ENCODE data around the gene DNAJC3.

GRCh38 chr13:95703576-95703975 lies 26.6 kb downstream of the DNAJC3 start:
- no peak for TF ChIP-seq POLR2A (IDR thresholded peaks at IDR 0.05)
- TF ChIP-seq, protein P1, sequence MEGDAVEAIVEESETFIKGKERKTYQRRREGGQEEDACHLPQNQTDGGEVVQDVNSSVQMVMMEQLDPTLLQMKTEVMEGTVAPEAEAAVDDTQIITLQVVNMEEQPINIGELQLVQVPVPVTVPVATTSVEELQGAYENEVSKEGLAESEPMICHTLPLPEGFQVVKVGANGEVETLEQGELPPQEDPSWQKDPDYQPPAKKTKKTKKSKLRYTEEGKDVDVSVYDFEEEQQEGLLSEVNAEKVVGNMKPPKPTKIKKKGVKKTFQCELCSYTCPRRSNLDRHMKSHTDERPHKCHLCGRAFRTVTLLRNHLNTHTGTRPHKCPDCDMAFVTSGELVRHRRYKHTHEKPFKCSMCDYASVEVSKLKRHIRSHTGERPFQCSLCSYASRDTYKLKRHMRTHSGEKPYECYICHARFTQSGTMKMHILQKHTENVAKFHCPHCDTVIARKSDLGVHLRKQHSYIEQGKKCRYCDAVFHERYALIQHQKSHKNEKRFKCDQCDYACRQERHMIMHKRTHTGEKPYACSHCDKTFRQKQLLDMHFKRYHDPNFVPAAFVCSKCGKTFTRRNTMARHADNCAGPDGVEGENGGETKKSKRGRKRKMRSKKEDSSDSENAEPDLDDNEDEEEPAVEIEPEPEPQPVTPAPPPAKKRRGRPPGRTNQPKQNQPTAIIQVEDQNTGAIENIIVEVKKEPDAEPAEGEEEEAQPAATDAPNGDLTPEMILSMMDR (IDR thresholded peaks at IDR 0.05) = no peak

Data from lower leg skin (tissue), 3 donors.